ENCODE data around the gene CDT1. TPM values are rescaled to one million over a fixed set of nuclear protein-coding genes. Genes with fewer than 3 reads are reported as not detected.

Gene CDT1
- total and polyA plus RNA-seq, 2 experiments from 2014 or later, result 32.6 to 187 TPM

GRCh38 chr16:88837806-88838205 lies 34.2 kb downstream of the CDT1 start:
- Histone ChIP-seq H3K27ac (ENCODE audit: low read depth) (no peak overlapping the region), H3K9me2 (ENCODE audit: insufficient read depth) (no peaks in the 10 kb centered on the region), H3K4me3 (no peak overlapping the region), H3K4me1 (ENCODE audit: insufficient read depth) (no peaks in the 10 kb centered on the region), H3K79me2 (replicated peaks; ENCODE audit: insufficient read depth) (no peaks in the 10 kb centered on the region), H3K27me3 (ENCODE audit: insufficient read depth) (no peaks in the 10 kb centered on the region), H3K36me3 (ENCODE audit: insufficient read depth) (no peaks in the 10 kb centered on the region; the same call in 1 of the 2 replicates), H2AFZ (no peak overlapping the region), H3K4me2 (no peak overlapping the region), H4K20me1 (replicated peaks; ENCODE audit: insufficient read depth) (no peaks in the 10 kb centered on the region), H3F3A (replicated peaks; ENCODE audit: low read depth) (no peaks in the 10 kb centered on the region)
- ATAC-seq, result no peak
- Mint-ChIP-seq H3K4me1 (no peaks in the 10 kb centered on the region), H3K36me3 (ENCODE audit: low read depth) (peaks cover 8% of the 10 kb centered on the region), H3K27ac (no peak overlapping the region), H3K27me3 (ENCODE audit: insufficient read depth, low read depth, poor library complexity) (peaks cover 11% of the 10 kb centered on the region), H3K9me3 (no peaks in the 10 kb centered on the region), H3K4me3 (no peak overlapping the region)
- no peak for DNase-seq (ENCODE audit: low spot score)
- TF ChIP-seq ZNF114 (CRISPR knock-in tag; IDR thresholded peaks at IDR 0.05) (no peak), STAT1 (IDR thresholded peaks at IDR 0.05; ENCODE audit: unreplicated experiment) (no peak), EZH2 (IDR thresholded peaks at IDR 0.05; ENCODE audit: low read depth, unreplicated experiment) (no peak), ETS1 (IDR thresholded peaks at IDR 0.05) (no peak), JUNB (IDR thresholded peaks at IDR 0.05; ENCODE audit: unreplicated experiment) (no peak), CTCF (conservative IDR thresholded peaks at IDR 0.05; ENCODE audit: low read depth in 2 of 2) (no peak), EZH2phosphoT487 (IDR thresholded peaks at IDR 0.05; ENCODE audit: unreplicated experiment) (no peak), ZNF462 (CRISPR knock-in tag; IDR thresholded peaks at IDR 0.05) (no peak), CREB1 (CRISPR knock-in tag; IDR thresholded peaks at IDR 0.05; ENCODE audit: low read depth) (no peak), ZNF331 (CRISPR knock-in tag; IDR thresholded peaks at IDR 0.05; ENCODE audit: low read depth) (no peak), POLR2AphosphoS5 (IDR thresholded peaks at IDR 0.05; ENCODE audit: low read depth) (no peak), NANOG (IDR thresholded peaks at IDR 0.05; ENCODE audit: borderline replicate concordance) (no peak), REST (IDR thresholded peaks at IDR 0.05; ENCODE audit: unreplicated experiment) (no peak)
